Kidney epithelial cell (primary cell): ENCODE data around the gene TXNRD1. TPM values are rescaled to one million over a fixed set of nuclear protein-coding genes. Genes with fewer than 3 reads are reported as not detected.
A peak's percentile ranks its signal among the peaks of the same experiment; 100 is the strongest.

Experiments
- DNase-seq: peaks from one replicate; pipeline ENCODE4 v3.0.0-alpha.2; 2010; ENCODE audit warnings: low read depth
- H3K27me3 ChIP-seq: 2 replicates; pipeline ENCODE4 v1.6.0; 2011; ENCODE audit warnings: low read length; ENCODE audit not compliant: control insufficient read depth, insufficient read depth
- H3K36me3 ChIP-seq: 2 replicates; pipeline ENCODE4 v1.5.1; 2011; ENCODE audit warnings: low read length; ENCODE audit not compliant: control insufficient read depth, insufficient read depth
- H3K4me3 ChIP-seq: 2 replicates; pipeline ENCODE4 v1.5.1; 2011; ENCODE audit warnings: low read depth, mild to moderate bottlenecking, control low read depth, low read length
- CTCF ChIP-seq: IDR thresholded peaks from 2 replicates; pipeline ENCODE4 v1.5.1; 2011; ENCODE audit warnings: mild to moderate bottlenecking, moderate library complexity, low read length, control low read depth, inconsistent platforms; ENCODE audit not compliant: insufficient read depth, poor library complexity, severe bottlenecking
- total RNA-seq: library from RNA; depleted of rRNA; stranded (reverse); fragments of >200 nt; gene quantifications from 2 replicates; pipeline ENCODE4 v1.2.3, GENCODE V29; 2015

Gene TXNRD1
- total RNA-seq, 1 donor from 2014 or later = 100 TPM

DNA sequence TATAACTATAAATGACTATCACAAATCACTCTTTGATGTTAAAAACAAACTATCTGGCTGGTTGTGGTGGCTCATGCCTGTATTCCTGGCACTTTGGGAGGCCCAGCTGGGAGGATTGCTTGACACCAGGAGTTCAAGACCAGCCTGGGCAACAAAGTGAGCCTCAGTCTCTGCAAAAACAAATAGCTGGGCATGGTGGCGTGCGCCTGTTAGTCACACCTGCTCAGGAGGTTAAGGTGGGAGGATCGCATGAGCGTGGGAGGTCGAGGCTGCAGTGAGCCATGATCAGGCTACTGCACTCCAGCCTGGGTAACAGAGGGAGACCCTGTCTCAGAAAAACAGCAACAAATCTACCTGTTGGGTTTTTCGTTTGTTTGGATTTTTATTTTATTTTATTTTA, 5.4 kb downstream of the TXNRD1 start:
- Histone ChIP-seq H3K27me3 (no peaks in the 10 kb centered on the region), H3K4me3 (no peak overlapping the region), H3K36me3 (no peaks in the 10 kb centered on the region)
- no peak for TF ChIP-seq CTCF
- DNase-seq = no peak

DNA sequence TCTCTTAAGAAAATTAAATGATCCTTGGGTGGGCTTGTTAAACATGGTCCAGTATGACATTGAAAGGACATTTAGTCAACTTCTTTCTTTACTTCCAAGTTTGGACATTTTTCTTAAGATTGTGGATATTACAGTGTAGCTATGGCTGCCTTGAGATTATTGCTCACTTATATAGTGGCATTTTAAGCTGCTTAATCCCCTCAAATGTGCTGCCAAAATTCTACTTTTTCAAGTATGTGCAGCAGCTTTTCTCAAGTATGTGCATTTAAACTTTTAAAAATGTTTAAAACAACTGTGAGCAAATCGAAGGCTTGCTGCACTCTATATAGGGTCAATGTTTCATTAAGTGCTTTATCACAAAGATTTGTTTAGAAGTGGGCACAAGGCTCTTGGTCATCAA, 7.4 kb downstream of the TXNRD1 start:
- Histone ChIP-seq H3K27me3 (no peaks in the 10 kb centered on the region), H3K36me3 (no peaks in the 10 kb centered on the region), H3K4me3 (no peak overlapping the region)
- no peak for TF ChIP-seq CTCF
- no peak for DNase-seq

GRCh38 chr12:104223712-104224111, 8.1 kb downstream of the TXNRD1 start:
- no peak for DNase-seq
- TF ChIP-seq CTCF = no peak
- H3K36me3 ChIP-seq = no peaks in the 10 kb centered on the region
- no peak overlapping the region for H3K4me3 ChIP-seq
- no peaks in the 10 kb centered on the region for H3K27me3 ChIP-seq

DNA sequence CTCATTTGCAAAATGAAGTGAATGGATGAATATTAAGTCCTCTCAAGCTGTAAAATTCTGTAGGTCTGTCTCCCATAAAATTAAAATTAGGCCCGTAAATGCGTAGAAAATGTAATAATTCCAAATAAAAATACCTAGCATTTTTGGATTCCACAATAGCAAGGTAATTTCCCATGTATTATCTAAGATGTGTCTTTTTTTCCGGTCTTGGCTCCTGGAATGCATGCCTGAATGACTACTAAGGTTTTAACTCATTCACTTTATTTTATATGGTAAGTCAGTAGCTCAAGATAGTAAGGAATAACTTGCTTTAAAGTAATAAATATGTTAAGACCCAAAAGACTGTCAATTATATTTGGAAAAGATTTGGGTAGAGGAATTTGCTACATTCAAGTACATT, 11.1 kb downstream of the TXNRD1 start:
- Histone ChIP-seq H3K27me3 (no peaks in the 10 kb centered on the region), H3K4me3 (no peak overlapping the region), H3K36me3 (no peaks in the 10 kb centered on the region)
- TF ChIP-seq CTCF = no peak
- DNase-seq = no peak

GRCh38 chr12:104230304-104231095, 14.9 kb downstream of the TXNRD1 start:
- Histone ChIP-seq H3K36me3 (no peaks in the 10 kb centered on the region), H3K27me3 (no peaks in the 10 kb centered on the region), H3K4me3 (no peak overlapping the region)
- TF ChIP-seq CTCF = peak; percentile 1
- DNase-seq = no peak
